ENCODE data around the gene MAP4K5.
"Not testable (repeated sequence)": the region's sequence is repeated elsewhere in the genome, so short reads cannot be mapped to it uniquely, and the experiment has no call there.

The MAP4K5 gene

GRCh38 chr14:50533806-50534205 is 1.4 kb upstream of the MAP4K5 start:
- in situ Hi-C loops (cut with MboI; ENCODE audit: low sequenced_read_pairs), result loop anchor here (25.0 kb wide), 2 partner anchors 397 to 672 kb away; partner anchors contain the start of gene NEMF

- in situ Hi-C loops (cut with MboI; ENCODE audit: low sequenced_read_pairs), result loop anchor here (25.0 kb wide), 2 partner anchors 396 to 671 kb away; partner anchors contain the start of gene NEMF
These were observed 904 bp upstream of the MAP4K5 start for GRCh38 chr14:50533241-50533705.

GRCh38 chr14:50531595-50532501 is 521 bp downstream of the MAP4K5 start:
- in situ Hi-C loops (cut with MboI; ENCODE audit: low sequenced_read_pairs), result loop anchor here (25.0 kb wide), 2 partner anchors 395 to 670 kb away; partner anchors contain the start of gene NEMF

- in situ Hi-C loops (cut with MboI; ENCODE audit: low sequenced_read_pairs), result loop anchor here (25.0 kb wide), 2 partner anchors 394 to 669 kb away; partner anchors contain the start of gene NEMF
These were observed 1.5 kb downstream of the MAP4K5 start for GRCh38 chr14:50530794-50531365.

- in situ Hi-C loops (cut with MboI; ENCODE audit: low sequenced_read_pairs), result loop anchor here (25.0 kb wide), 2 partner anchors 393 to 668 kb away; partner anchors contain the start of gene NEMF
These were observed 2.0 kb downstream of the MAP4K5 start for GRCh38 chr14:50530358-50530757.

GRCh38 chr14:50529288-50530179 is 2.8 kb downstream of the MAP4K5 start:
- in situ Hi-C loops (cut with MboI; ENCODE audit: low sequenced_read_pairs), result loop anchor here (10.0 to 25.0 kb wide), 3 partner anchors 205 to 667 kb away; partner anchors contain the start of gene NEMF

GRCh38 chr14:50528000-50528399 is 4.4 kb downstream of the MAP4K5 start:
- in situ Hi-C loops (cut with MboI; ENCODE audit: low sequenced_read_pairs), result loop anchor here (10.0 to 25.0 kb wide), 3 partner anchors 203 to 666 kb away; partner anchors contain the start of gene NEMF

GRCh38 chr14:50524731-50525515 is 7.4 kb downstream of the MAP4K5 start:
- in situ Hi-C loops (cut with MboI; ENCODE audit: low sequenced_read_pairs), result loop anchor here (10.0 to 25.0 kb wide), 3 partner anchors 200 to 663 kb away; partner anchors contain the start of gene NEMF

- in situ Hi-C loops (cut with MboI; ENCODE audit: low sequenced_read_pairs), result loop anchor here (10.0 kb wide), 1 partner anchor 199 kb away; no protein-coding TSS in a partner anchor
These were observed 8.3 kb downstream of the MAP4K5 start for GRCh38 chr14:50524060-50524459.

- in situ Hi-C loops (cut with MboI; ENCODE audit: low sequenced_read_pairs), result loop anchor here (10.0 kb wide), 1 partner anchor 199 kb away; no protein-coding TSS in a partner anchor
These were observed 8.9 kb downstream of the MAP4K5 start for GRCh38 chr14:50523271-50524041.

GRCh38 chr14:50521912-50522341 is 10.4 kb downstream of the MAP4K5 start:
- in situ Hi-C loops (cut with MboI; ENCODE audit: low sequenced_read_pairs), result loop anchor here (10.0 kb wide), 1 partner anchor 197 kb away; no protein-coding TSS in a partner anchor

- in situ Hi-C loops (cut with MboI; ENCODE audit: low sequenced_read_pairs), result loop anchor here (10.0 kb wide), 1 partner anchor 196 kb away; no protein-coding TSS in a partner anchor
These were observed 11.2 kb downstream of the MAP4K5 start for GRCh38 chr14:50520947-50521815.

- in situ Hi-C loops (cut with MboI; ENCODE audit: low sequenced_read_pairs), result no loop called here
These were observed 16.3 kb downstream of the MAP4K5 start for GRCh38 chr14:50516091-50516490.

- in situ Hi-C loops (cut with MboI; ENCODE audit: low sequenced_read_pairs), result no loop called here
These were observed 19.9 kb downstream of the MAP4K5 start for GRCh38 chr14:50512463-50512862.

GRCh38 chr14:50510157-50510556 is 22.2 kb downstream of the MAP4K5 start:
- in situ Hi-C loops (cut with MboI; ENCODE audit: low sequenced_read_pairs), result no loop called here

- in situ Hi-C loops (cut with MboI; ENCODE audit: low sequenced_read_pairs), result not testable (repeated sequence)
These were observed 25.3 kb downstream of the MAP4K5 start for GRCh38 chr14:50507078-50507477.

GRCh38 chr14:50501642-50502041 is 30.7 kb downstream of the MAP4K5 start:
- in situ Hi-C loops (cut with MboI; ENCODE audit: low sequenced_read_pairs), result no loop called here
